Endodermal cell (in vitro differentiated cells): ENCODE data around the gene TMEM273. TPM values are rescaled to one million over a fixed set of nuclear protein-coding genes. Genes with fewer than 3 reads are reported as not detected.

Experiments used
- DNase-seq: peaks from one replicate; pipeline ENCODE4 v3.0.0-alpha.2; 2017
- H3K27ac ChIP-seq: 2 replicates; pipeline ENCODE4 v1.5.1; 2013; ENCODE audit warnings: mild to moderate bottlenecking, low read depth, low read length, moderate library complexity
- H3K27me3 ChIP-seq: 2 replicates; pipeline ENCODE4 v1.6.1; 2013; ENCODE audit warnings: mild to moderate bottlenecking, low read length, moderate library complexity; ENCODE audit not compliant: insufficient read depth, control insufficient read depth, poor library complexity, severe bottlenecking
- H3K36me3 ChIP-seq: 2 replicates; pipeline ENCODE4 v1.7.0; 2013; ENCODE audit warnings: mild to moderate bottlenecking, low read length, moderate library complexity; ENCODE audit not compliant: control insufficient read depth, insufficient read depth
- H3K4me1 ChIP-seq: one replicate; pipeline ENCODE4 v1.7.0; 2013; ENCODE audit warnings: low read length; ENCODE audit not compliant: control insufficient read depth, insufficient read depth
- H3K4me3 ChIP-seq: 2 replicates; pipeline ENCODE4 v1.5.1; 2013; ENCODE audit warnings: mild to moderate bottlenecking, low read length, moderate library complexity
- H3K9ac ChIP-seq: 2 replicates; pipeline ENCODE4 v1.6.1; 2013; ENCODE audit warnings: mild to moderate bottlenecking, low read length, moderate library complexity; ENCODE audit not compliant: poor library complexity, severe bottlenecking; ENCODE audit errors: extremely low read depth
- H3K9me3 ChIP-seq: 2 replicates; pipeline ENCODE4 v1.6.1; 2013; ENCODE audit warnings: mild to moderate bottlenecking, low read length, moderate library complexity; ENCODE audit not compliant: control insufficient read depth
- H3K27ac Mint-ChIP-seq: 2 replicates; pipeline ENCODE4 v1.8.0; 2020; ENCODE audit warnings: mixed read lengths
- H3K27me3 Mint-ChIP-seq: 2 replicates; pipeline ENCODE4 v1.8.0; 2021; ENCODE audit warnings: mild to moderate bottlenecking, mixed read lengths; ENCODE audit not compliant: insufficient read depth
- H3K36me3 Mint-ChIP-seq: 2 replicates; pipeline ENCODE4 v1.8.0; 2020; ENCODE audit warnings: low read depth, mixed read lengths
- H3K4me1 Mint-ChIP-seq: 2 replicates; pipeline ENCODE4 v1.8.0; 2020; ENCODE audit warnings: mixed read lengths
- H3K4me3 Mint-ChIP-seq: 2 replicates; pipeline ENCODE4 v1.8.0; 2020; ENCODE audit warnings: mild to moderate bottlenecking, moderate library complexity, mixed read lengths
- H3K9me3 Mint-ChIP-seq: 2 replicates; pipeline ENCODE4 v1.8.0; 2020; ENCODE audit warnings: mild to moderate bottlenecking, mixed read lengths
- WGBS, 2 experiments: methylation state at CpG; one replicate each; pipeline versions ENCODE4 v1.1.5 to v1.1.7; 2013; ENCODE audit warnings: missing lambda C conversion rate in 2 of 2, mixed read lengths in 1 of 2; ENCODE audit not compliant: insufficient coverage in 1 of 2, insufficient read length in 1 of 2; 5-methylcytosine and 5-hydroxymethylcytosine counted together
- total RNA-seq, 2 donors: library from RNA; stranded (reverse); fragmentation: NEBNext Ultra II Directional in 1 of 2; extraction: Animal tissue kit (Norgen Biotek cat#: 25700) in 1 of 2; gene quantifications; 2 replicates in 1 of 2; 3 replicates in 1 of 2; pipeline ENCODE4 v1.2.1, GENCODE V29; 2021
- TF ChIP-seq, protein P1 (sequence below): fragments of 200-600 bp; sonication (generic); conservative IDR thresholded peaks from 2 replicates; pipeline ENCODE4 v1.5.0; 2021; ENCODE audit warnings: antibody characterized with exemption, mild to moderate bottlenecking

TMEM273 gene
- total RNA-seq, 2 donors from 2014 or later: not detected

DNA sequence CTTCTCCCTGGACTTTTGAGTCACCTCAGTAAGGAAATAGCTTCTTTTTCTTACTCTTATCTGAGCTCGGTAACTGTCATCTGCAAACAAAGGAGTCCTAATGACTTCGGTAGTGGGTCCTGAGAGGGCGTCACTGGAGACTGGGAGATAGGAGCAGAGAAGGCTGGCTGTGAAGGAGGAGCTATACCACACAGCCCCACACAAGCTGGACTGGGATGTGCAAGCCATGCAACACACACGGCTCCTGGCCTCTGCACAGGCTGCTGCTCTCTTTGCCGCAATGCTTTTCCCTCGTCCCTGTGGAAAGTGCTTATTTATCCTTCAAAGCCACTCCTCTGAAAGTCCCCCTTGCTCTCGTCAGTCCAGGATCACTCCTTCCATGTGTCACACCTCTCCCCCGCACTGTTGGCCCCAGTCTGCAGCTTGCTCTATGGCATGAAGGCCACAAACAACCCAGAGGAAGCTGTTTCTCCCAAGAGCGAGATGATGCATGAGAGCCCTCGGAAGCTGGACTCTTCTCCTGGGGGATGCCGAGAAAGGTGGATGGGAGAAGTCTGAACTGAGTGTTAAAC is 14.9 kb downstream of the TMEM273 start:
- peaks cover 22% of the 10 kb centered on the region for H3K4me1 Mint-ChIP-seq
- WGBS, 2 experiments: 81 to 88% methylated on average over 8 to 11 of the region's 11 CpGs
- TF ChIP-seq, protein P1, sequence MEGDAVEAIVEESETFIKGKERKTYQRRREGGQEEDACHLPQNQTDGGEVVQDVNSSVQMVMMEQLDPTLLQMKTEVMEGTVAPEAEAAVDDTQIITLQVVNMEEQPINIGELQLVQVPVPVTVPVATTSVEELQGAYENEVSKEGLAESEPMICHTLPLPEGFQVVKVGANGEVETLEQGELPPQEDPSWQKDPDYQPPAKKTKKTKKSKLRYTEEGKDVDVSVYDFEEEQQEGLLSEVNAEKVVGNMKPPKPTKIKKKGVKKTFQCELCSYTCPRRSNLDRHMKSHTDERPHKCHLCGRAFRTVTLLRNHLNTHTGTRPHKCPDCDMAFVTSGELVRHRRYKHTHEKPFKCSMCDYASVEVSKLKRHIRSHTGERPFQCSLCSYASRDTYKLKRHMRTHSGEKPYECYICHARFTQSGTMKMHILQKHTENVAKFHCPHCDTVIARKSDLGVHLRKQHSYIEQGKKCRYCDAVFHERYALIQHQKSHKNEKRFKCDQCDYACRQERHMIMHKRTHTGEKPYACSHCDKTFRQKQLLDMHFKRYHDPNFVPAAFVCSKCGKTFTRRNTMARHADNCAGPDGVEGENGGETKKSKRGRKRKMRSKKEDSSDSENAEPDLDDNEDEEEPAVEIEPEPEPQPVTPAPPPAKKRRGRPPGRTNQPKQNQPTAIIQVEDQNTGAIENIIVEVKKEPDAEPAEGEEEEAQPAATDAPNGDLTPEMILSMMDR: no peak
- H3K9me3 ChIP-seq: no peaks in the 10 kb centered on the region
- no peak overlapping the region for H3K4me3 ChIP-seq
- no peaks in the 10 kb centered on the region for H3K27me3 Mint-ChIP-seq
- H3K36me3 Mint-ChIP-seq: no peaks in the 10 kb centered on the region
- no peak overlapping the region for H3K27ac ChIP-seq
- no peaks in the 10 kb centered on the region for H3K27me3 ChIP-seq
- no peaks in the 10 kb centered on the region for H3K36me3 ChIP-seq
- DNase-seq: no peak
- no peaks in the 10 kb centered on the region for H3K4me1 ChIP-seq
- H3K9me3 Mint-ChIP-seq: no peaks in the 10 kb centered on the region
- H3K4me3 Mint-ChIP-seq: no peak overlapping the region
- H3K9ac ChIP-seq: no peak overlapping the region
- H3K27ac Mint-ChIP-seq: no peak overlapping the region

DNA sequence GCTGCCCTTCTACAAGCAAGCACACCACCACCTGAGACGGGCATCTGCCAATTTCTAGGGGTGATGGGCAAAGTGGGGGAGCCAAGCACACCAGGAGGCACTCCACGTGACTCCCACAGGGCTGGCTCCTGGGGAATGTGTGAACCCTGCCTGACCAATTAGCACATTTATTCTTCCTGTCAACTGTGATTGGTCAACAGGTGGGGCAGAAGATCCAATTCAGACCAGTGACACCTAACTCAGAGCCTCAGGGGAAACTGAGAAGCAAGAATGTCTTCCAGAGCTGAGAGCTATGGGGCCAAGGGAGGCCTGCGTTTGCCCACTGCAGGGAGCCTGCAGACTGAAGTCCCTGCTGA is 15.4 kb downstream of the TMEM273 start:
- no peaks in the 10 kb centered on the region for H3K36me3 ChIP-seq
- TF ChIP-seq, protein P1: no peak
- H3K4me1 ChIP-seq: no peaks in the 10 kb centered on the region
- H3K9ac ChIP-seq: no peak overlapping the region
- no peaks in the 10 kb centered on the region for H3K9me3 ChIP-seq
- H3K9me3 Mint-ChIP-seq: no peaks in the 10 kb centered on the region
- H3K4me3 ChIP-seq: no peak overlapping the region
- 86 to 94% methylated on average over 2 to 3 of the region's 3 CpGs for WGBS, 2 experiments
- H3K27me3 ChIP-seq: no peaks in the 10 kb centered on the region
- H3K27ac ChIP-seq: no peak overlapping the region
- H3K27me3 Mint-ChIP-seq: no peaks in the 10 kb centered on the region
- no peak overlapping the region for H3K4me3 Mint-ChIP-seq
- no peak for DNase-seq
- no peak overlapping the region for H3K27ac Mint-ChIP-seq
- peaks cover 22% of the 10 kb centered on the region for H3K4me1 Mint-ChIP-seq
- no peaks in the 10 kb centered on the region for H3K36me3 Mint-ChIP-seq

DNA sequence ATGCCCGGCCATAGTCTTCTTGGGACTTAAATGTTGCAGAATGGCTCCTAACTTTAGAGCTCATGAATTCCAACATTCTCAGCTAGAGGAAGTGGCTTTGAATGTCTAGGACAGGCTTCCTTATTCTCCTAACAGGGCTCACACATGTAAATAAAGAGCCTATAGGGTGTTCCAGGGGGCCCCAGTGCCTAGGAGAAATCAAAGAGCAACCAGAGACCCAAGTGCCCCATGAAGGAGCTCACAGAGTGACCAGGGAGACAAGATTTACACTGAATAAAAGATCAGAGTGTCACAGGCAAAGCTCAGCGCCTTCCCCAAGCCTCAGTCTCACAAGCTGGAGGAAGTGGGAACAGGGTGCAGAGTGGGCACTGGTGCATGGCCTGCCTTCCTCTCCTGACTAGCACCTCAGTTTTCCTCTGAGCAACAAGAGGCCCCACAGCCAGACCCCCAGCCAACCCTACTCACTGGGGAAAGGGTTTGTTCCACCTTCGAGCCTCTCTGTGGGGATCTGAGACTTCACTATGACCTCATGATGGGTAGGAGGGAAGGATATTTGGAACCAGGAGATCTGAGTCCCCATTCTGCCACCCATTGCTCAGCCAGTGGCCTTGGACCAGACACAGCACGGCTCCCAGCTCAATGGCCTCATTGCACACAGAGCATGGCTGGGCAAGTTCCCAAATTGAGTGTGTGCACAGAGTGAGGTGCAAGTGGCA is 16.0 kb downstream of the TMEM273 start:
- Mint-ChIP-seq H3K36me3 (no peaks in the 10 kb centered on the region), H3K27ac (no peak overlapping the region), H3K4me3 (no peak overlapping the region), H3K4me1 (peaks cover 22% of the 10 kb centered on the region), H3K9me3 (no peaks in the 10 kb centered on the region), H3K27me3 (no peaks in the 10 kb centered on the region)
- no peaks in the 10 kb centered on the region for H3K36me3 ChIP-seq
- no peak for DNase-seq
- TF ChIP-seq, protein P1: no peak
- no peak overlapping the region for H3K27ac ChIP-seq
- no peaks in the 10 kb centered on the region for H3K4me1 ChIP-seq
- H3K27me3 ChIP-seq: no peaks in the 10 kb centered on the region
- H3K9me3 ChIP-seq: no peaks in the 10 kb centered on the region
- 95 to 100% methylated on average over 2 to 4 of the region's 4 CpGs for WGBS, 2 experiments
- no peak overlapping the region for H3K4me3 ChIP-seq
- H3K9ac ChIP-seq: no peak overlapping the region
